Fibroblast of skin of back (primary cell): Measurements from ENCODE around the gene CEP72.
"Not testable (repeated sequence)": the region's sequence is repeated elsewhere in the genome, so short reads cannot be mapped to it uniquely, and the experiment has no call there.

Experiments
- DNase-seq: peaks from one replicate; pipeline ENCODE4 v3.0.0-alpha.2; 2013

Gene CEP72

DNA sequence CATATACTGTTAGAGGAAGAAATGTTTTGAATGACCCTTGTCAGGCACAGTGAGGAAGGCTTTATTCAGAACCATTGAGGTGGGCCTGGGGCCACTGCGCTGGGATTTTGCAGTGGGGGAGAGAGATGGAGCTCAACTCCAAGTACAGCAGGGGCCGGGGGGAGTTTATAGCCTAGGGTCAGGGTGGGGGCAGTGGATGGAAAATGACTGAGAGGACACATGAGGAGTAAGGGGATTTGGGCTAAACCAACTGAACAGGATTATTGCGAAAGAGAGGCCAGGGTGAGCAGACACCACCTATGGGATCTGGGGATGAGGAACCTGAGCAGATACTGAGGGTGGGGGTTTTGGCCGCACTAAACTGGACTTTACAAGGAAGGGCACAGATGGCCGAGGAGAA is 6.3 kb downstream of the CEP72 start:
- no peak for DNase-seq

DNA sequence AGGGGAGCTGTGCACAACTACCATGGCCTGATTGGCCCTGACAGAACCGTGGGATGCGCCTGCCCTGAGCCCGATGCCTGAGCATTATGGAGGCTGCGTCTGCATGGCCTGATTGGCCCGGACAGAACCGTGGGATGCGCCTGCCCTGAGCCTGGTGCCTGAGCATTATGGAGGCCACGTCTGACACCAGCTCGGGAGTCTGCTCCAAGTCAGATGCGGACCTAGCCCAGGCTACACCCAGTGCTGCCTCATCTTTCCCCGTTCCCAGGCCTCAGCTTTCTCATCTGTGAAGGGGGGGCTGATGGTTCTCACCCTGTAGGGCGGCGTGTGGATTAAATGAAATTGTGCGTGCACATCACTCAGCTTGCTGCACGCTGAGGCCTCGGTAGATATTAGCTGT is 7.3 kb downstream of the CEP72 start:
- no peak for DNase-seq

DNA sequence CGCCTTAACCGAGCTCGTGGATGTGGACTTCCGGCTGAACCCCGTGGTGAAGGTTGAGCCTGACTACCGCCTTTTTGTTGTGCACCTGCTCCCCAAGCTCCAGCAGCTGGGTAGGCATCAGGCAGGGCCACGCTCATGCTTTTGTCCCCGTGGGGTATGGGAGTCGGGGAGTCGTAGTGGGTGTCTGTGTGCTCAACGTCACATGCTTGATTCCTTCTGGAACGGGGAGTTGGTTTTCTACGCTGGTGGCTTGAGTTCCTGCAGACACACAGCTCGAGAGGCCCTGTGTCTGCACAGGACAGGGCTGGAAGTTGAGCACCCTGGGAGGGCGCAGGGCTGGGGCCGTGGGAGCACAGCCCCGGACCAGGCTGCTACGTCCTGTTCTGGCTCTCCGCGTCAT is 8.0 kb downstream of the CEP72 start:
- no peak for DNase-seq

DNA sequence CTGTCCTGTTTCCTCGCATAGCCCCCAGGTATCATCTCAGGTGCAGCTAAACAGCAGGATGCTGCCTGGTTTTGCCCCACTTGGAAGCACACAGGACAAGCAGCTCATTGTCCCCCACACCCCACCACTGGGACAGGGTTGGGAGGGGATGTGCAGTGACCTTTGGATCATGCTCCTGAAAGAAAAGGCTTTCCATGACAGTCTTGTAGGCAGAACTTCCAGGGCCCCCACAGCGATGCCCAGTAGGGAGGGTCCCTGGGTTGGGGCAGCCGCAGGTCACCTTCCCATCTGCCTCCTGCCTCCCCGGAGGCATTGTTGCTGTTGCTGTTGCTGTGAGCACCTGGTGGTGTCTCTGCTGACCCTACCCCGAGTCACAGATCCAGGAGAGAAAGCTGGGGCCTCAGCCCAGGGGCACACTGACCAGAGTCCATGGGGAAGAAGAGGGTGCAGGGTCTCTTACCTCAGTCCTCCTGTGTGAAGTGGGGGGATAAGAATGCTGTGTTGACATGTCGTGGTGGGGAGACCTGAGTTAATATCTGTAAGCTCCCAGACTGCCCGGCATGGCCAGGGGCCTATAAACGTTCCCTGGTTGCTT is 8.5 kb downstream of the CEP72 start:
- no peak for DNase-seq

DNA sequence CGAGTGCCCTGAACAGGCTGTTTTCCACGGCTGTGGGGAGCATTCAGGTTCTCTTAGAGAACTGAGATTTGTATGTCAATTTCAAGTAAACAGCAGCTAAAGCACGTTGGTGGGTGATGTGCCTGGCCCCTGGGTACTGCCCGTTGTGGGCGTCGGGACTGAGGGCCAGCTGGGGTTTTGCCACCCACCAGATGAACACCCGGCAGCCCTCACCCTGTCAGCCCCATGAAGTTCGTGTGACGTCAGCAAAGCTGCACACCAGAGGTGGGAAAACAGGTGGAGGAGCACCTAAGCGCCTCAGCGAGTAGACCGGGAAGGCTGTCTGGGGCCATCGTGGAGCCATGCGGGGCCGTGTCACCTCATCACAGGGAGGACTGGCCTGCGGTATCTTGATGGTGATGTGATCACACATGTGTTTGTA is 9.2 kb downstream of the CEP72 start:
- no peak for DNase-seq

DNA sequence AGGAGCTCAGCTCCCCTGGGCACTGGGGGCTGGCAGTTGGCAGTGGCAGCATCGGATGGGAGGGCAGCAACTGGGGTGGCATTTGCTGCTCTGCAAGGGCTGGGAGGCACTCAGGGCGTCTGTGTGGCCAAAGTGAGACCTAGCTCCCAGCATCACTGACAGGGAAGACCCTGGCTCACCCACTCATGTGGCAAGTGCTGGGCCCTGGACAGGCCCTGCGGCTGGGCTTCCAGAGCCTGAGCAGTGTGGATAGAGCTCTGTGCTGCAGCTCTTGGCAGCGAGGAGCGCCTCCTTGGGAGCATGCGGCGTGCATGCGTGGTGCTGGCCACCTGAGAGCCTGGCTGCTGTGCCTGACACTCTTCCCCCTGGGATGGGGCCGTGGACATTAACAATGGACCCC is 10.2 kb downstream of the CEP72 start:
- DNase-seq = no peak

DNA sequence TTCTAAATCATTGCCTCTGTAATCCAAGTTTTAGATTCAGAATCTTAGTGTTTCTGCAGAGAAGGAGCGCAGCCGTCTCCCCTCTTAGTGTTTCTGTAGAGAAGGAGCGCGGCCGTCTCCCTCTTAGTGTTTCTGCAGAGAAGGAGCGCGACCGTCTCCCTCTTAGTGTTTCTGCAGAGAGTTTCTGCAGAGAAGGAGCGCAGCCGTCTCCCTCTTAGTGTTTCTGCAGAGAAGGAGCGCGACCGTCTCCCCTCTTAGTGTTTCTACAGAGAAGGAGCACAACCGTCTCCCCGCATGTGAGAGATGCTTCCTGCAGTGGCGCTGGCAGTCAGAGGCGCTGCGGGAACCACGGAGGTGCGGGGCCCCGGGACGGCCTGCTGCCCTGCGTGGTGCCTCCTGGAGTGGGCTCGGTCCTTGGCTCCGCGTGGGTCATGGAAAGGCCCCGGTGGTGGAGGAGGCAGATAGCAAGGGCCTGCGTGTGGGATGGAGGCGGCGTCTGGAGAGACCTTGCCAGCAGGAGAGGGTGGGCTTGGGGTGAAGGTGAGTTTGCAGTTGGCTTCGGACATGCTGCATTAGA is 10.9 kb downstream of the CEP72 start:
- no peak for DNase-seq

DNA sequence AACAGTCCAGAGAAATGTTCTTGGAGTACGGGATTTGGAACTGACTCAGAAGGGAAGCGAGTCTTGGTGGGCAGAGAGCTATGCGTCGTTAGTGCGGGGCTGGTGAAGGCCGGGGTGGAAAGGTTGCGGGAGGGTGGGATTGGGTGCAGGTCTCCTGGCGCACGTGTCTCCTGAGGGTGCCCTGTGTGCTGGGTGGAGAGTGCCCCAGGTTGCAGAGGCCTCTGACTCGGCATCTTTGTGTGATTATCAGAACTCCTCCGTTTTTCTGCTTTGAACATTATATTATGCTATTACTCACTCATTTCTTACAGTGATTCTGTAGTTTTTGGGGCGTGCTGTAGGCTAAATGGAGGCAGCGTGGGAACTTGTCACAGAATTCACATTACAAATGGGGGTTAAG is 11.4 kb downstream of the CEP72 start:
- no peak for DNase-seq

DNA sequence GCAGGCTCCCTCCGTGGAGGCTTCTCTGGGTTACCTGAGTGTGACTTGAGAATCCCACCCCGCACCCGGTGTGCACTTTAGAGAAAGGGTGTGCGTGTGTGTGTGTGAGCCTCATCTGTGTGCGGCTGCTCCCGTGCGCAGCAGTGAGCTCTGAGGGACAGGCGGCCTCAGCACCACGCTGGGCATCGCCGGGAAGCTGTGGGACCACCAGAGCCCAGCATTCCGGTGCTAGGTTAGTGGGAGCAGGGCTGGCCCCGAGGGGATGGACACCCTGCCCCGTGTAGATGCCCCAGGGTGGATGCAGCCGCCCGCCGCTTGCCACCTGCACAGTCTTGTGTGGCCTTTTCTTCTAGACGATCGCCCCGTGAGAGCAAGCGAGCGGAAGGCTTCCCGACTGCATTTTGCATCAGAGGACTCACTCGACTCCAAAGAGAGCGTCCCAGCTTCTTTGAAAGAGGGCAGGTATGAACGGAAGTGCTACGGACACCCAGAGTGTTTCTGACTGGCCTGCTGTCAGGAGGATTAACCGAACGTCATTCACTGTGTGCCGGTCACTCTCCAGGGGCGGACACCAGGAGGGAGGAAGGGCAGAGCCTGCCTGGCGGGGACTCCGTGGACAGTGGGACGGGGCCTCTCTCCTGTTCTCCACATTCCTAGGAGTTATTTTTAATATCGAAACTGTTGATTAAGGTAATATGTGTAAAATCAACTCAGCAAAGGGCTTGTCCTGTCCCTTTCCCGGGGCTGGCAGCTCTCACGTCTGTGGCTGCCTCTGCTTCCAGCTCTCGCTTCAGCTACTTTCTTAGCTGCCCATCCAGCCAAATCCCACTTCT is 12.2 kb downstream of the CEP72 start:
- DNase-seq = no peak

DNA sequence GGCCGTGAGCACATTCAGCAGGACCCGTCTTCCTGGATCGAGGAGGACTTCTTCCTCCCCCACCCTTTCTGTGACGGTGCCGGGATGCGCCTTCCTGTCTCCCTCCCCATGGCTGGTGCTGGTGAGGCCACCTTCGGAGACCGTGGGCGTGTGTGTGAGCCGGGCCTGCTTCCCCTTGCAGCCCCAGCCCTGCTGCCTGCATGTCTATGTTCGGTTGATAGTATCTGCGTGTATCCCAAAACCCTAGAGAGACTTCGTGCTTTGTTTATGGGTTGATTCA is 12.8 kb downstream of the CEP72 start:
- DNase-seq = no peak

DNA sequence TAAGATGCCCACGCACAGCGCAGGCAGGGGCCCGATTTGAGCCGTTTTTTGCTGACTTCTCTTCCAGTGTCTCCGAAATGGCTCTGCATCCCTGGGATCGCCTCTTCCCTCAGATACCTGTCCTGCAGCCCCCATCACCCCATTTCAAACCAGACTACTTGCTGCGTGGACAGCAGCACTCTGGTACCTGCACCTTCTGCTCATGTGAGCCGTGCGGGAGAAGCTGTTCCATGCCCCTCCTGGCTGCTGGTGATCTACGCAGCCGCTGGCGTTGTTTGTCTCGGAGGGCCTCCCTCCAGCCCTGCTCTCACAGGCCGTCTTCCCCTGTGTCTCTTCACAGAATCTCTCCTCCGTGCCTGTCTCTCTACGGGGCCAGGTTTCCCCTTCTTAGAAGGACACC is 13.4 kb downstream of the CEP72 start:
- no peak for DNase-seq

DNA sequence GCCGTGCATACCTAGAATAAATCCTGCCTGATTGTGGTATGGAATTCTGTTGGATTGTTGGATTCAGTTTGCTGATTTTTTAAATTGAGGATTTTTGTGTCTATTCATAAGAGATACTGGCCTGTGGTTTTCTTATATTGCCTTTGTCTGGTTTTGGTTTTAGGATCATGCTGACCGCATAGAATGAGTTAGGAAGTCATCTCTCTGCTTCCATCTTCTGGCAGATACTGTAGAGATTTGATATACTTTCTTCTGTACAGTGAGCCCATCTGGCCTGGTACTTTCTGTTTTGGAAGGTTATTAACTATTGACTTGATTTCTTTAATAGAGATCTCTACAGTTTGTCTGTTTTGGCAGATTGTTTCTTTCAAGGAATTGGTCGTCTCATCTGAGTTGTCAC is 14.7 kb downstream of the CEP72 start:
- DNase-seq = peak; percentile 9

DNA sequence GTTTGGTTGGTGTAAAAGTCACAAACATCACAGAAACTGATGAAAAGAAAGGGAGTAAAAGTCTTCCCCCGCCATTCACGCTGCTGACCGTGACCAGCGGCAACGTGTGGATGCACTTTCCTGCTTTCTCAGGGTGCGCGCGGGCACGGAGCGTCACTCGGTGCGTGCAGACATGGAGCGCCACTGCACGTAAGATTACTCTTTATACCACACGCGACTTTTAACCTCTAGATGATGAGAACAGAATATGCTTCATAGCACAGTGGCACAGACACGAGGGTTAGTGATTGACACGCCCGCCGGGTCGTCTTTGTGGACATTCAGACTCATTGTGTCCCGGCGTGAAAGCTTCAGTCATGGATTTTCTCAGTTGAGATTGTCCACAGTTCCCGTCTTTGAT is 15.7 kb downstream of the CEP72 start:
- DNase-seq = no peak

DNA sequence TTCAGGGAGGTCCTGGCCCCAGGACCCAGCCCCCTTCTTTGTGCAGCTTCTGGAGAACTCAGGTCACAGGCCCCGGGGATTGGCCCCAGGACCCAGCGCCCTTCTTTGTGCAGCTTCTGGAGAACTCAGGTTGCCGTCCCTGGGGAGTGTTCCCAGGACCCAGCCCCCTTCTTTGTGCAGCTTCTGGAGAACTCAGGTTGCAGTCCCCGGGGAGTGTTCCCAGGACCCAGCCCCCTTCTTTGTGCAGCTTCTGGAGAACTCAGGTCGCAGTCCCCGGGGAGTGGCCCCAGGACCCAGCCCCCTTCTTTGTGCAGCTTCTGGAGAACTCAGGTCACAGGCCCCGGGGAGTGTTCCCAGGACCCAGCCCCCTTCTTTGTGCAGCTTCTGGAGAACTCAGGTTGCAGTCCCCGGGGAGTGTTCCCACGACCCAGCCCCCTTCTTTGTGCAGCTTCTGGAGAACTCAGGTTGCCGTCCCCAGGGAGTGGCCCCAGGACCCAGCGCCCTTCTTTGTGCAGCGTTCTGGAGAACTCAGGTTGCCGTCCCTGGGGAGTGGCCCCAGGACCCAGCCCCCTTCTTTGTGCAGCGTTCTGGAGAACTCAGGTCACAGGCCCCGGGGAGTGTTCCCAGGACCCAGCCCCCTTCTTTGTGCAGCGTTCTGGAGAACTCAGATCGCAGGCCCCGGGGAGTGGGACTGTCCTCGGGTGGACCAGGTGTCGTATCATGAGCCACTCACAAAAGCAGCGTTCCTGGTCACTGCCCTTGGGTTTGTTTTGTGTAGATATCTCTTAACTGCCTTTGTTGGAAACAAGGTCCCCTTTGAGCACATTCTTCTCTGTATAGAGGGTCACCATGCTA is 16.4 kb downstream of the CEP72 start:
- not testable (repeated sequence) for DNase-seq

DNA sequence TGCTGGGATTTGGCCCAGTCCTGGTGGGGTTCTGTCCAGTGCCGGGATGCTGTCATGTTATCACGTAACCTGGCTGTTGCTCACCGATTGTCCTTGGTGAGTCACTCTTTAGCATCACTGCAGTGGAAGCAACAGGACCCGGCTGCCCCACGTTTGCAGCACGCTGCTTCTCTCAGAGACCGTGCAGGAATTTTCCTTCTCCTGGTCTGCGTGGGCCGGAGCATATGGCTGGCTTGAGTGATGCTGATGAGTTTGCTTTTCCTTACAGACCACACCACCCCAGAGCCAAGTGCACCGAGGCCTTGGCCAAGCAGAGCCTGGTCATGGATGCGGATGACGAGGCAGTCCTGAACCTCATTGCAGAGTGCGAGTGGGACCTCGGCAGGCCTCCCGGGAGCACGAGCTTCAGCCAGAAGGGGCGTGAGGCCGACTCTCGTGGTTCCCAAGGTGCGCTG is 21.4 kb downstream of the CEP72 start:
- DNase-seq = no peak

DNA sequence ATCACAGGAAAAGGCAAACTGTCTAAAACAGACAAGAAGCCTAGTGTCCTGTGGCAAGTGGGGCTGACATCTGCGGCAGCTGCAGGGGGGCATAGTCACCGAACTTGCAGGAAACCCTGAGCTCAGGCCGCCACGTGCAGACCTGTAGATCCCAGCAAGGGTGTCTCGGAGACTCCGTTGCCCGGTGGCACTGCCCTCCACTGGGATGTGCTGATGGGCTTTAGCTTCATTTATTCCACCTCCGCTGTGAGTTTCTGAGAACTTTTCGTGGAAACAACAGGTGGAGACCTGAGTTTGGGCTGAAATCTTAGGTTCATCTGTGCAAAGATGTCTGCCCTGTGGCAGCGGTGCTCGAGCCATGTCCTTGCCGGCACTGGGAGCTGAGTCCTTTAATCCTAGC is 22.1 kb downstream of the CEP72 start:
- no peak for DNase-seq

DNA sequence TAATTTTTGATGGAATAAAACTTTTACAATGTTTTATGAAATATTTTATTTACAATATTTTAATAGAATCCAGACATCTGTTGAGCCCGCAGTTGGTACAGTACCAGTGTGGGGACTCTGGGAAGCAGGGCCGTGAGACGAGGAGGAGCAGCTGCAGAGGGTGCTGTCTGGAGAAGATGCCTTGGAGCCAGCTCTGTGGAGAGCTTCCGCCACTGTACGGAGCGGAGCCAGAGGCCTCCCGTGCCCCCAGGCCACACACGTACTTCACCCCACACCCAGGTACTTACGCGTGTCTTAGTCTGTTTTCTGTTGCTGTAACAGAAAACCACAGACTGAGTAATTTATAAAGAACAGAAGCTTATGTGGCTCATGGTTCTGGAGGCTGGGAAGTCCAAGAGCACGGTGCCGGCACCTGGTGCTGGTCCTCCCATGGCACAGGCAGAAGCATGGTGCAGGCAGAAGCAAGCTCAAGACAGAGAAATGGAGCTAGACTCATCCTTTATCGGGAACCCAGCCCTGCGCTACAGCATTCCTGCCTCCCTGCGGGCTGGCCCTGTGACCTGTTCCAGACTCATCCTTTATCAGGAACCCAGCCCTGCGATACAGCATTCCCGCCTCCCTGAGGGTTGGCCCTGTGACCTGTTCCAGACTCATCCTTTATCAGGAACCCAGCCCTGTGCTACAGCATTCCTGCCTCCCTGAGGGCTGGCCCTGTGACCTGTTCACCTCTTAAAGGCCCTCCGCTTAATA is 23.3 kb downstream of the CEP72 start:
- no peak for DNase-seq

DNA sequence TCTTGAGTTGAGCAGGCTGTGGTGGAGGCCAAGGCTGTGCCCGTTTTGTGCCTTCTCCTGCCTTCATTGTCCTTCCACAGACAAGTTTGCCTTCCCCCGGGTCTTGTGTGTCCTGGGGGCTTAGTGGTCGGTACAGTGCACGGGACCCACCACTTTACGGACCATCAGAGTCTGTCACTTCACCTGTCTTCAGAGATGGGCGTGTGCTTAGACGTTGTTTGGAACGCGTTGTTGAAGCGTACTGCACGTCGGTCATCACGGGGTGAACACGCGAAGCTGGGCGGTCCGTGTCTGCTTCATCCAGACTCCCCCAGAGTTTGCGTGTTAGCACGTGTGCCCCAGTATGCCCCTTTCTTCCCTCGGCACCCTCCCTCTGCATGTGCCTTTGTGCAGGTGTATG is 24.8 kb downstream of the CEP72 start:
- no peak for DNase-seq

DNA sequence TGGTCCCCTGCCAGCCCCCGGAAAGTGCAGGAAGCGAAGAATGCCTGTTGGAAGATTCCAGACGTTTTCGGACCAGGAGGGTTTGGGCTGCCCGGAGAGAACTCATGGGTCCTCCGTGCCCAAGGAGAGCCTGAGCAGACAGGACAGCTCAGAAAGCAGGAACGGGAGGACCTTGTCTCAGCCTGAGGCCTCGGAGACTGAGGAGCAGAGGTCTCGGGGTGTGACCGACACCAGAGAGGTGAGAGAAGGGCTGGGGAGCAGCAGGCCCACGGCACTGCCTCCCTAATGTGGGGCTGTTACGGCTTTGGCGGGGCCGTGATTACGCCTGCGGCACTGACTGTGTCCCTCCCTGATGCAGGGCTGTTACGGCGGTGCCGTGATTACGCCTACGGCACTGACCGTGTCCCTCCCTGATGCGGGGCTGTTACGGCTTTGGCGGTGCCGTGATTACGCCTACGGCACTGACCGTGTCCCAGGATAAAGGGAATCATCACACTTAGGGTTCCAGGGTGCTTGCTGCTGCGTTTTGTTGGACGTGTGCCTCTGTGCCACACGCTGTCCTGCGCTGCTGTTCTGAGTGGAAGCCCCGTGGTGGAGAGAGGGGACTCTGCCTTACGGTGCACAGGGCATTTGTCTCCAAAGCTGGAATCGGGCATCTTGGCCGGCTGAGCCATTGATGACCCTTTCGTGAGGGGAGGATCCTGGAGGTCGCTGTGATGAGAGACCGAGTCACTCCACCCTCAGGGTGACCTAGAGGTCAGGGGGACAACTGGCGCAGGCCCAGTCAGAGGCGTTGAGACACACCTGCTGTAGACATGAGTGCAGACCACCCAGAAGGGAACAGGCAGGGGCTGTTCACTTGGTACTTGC is 25.7 kb downstream of the CEP72 start:
- no peak for DNase-seq

DNA sequence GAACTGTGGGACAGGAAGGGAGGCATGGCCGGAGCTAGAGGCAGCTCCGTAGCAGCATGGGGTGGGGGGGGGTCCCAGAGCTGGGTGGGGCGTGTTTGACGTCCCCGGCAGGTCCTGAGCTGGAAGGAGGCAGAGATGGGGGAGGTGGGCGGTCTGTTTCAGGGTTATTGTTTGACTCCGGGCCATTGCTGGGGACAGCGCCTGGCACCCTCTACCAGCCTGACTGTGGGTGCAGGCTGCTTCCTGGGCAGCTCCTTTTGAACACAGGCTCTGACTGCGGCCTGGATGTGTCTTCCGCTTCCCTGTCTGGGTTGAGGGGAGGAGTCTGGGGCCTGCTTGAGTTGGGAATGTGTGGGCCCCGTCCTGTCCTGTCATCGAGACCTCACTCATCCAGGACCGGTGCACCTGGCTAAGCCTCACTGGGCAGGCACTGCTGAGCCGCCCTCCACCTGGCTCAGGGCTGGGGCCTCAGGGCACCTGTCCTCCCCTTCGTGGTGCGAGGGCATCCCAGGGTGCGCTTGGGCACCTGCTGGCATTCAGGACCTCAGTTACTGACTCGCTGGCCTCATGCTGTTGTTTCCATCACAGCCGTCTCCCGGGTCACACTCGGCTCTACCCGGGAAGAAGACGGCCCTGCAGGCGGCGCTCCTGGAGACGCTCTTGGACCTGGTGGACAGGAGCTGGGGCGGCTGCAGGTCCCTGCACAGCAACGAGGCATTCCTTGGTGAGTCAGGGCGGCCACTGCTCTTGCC is 26.5 kb downstream of the CEP72 start:
- DNase-seq = no peak

DNA sequence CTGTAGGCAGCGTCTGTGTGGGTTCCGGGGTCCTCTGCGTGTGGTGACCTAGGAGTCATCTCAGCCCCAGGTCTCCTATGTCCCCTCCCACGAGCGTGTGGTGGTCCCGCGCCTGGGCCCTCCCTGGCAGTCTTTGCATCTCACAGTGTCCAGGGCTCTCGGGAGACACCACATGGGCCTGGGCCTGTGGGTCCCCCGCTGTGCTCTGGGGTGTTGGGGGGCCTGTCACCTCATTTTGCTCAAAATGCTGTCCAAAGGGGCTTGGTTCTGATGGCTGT is 27.1 kb downstream of the CEP72 start:
- no peak for DNase-seq
